GM18517 (cell line): Measurements from ENCODE around the gene APLF.
"Not testable (repeated sequence)": the region's sequence is repeated elsewhere in the genome, so short reads cannot be mapped to it uniquely, and the experiment has no call there.

Experiments used
- ATAC-seq: cut with Tn5 transposase; IDR thresholded peaks from one replicate; pipeline ENCODE4 v1.9.1; 2021; ENCODE audit warnings: mild to moderate bottlenecking, moderate library complexity; ENCODE audit not compliant: unreplicated experiment

Gene APLF

GRCh38 chr2:68570434-68570833 lies 103.0 kb downstream of the APLF start:
- ATAC-seq = not testable (repeated sequence)

- ATAC-seq = no peak
Observed at GRCh38 chr2:68574202-68574791, 106.9 kb downstream of the APLF start.

- ATAC-seq = no peak
Observed at GRCh38 chr2:68577183-68577582, 109.8 kb downstream of the APLF start.

GRCh38 chr2:68579689-68580088 lies 112.3 kb downstream of the APLF start:
- ATAC-seq = no peak

GRCh38 chr2:68588589-68588988 lies 121.2 kb downstream of the APLF start:
- ATAC-seq = no peak

GRCh38 chr2:68589963-68590362 lies 122.6 kb downstream of the APLF start:
- ATAC-seq = no peak

GRCh38 chr2:68590702-68591101 lies 123.3 kb downstream of the APLF start:
- no peak for ATAC-seq

GRCh38 chr2:68591225-68591624 lies 123.8 kb downstream of the APLF start:
- ATAC-seq = no peak

GRCh38 chr2:68594041-68594440 lies 126.7 kb downstream of the APLF start:
- no peak for ATAC-seq

- no peak for ATAC-seq
Observed at GRCh38 chr2:68594674-68595492, 127.5 kb downstream of the APLF start.

- ATAC-seq = not testable (repeated sequence)
Observed at GRCh38 chr2:68595493-68595785, 128.1 kb downstream of the APLF start.

GRCh38 chr2:68600495-68600894 lies 133.1 kb downstream of the APLF start:
- ATAC-seq = not testable (repeated sequence)

- ATAC-seq = no peak
Observed at GRCh38 chr2:68603059-68603458, 135.7 kb downstream of the APLF start.

- ATAC-seq = no peak
Observed at GRCh38 chr2:68604077-68604476, 136.7 kb downstream of the APLF start.

- ATAC-seq = no peak
Observed at GRCh38 chr2:68605939-68606338, 138.6 kb downstream of the APLF start.

- ATAC-seq = no peak
Observed at GRCh38 chr2:68606759-68607158, 139.4 kb downstream of the APLF start.

GRCh38 chr2:68607837-68608236 lies 140.5 kb downstream of the APLF start:
- ATAC-seq = no peak

- ATAC-seq = no peak
Observed at GRCh38 chr2:68612765-68613519, 145.6 kb downstream of the APLF start.

GRCh38 chr2:68620772-68621171 lies 153.4 kb downstream of the APLF start:
- no peak for ATAC-seq

- no peak for ATAC-seq
Observed at GRCh38 chr2:68623820-68624219, 156.4 kb downstream of the APLF start.

GRCh38 chr2:68627615-68628014 lies 160.2 kb downstream of the APLF start:
- no peak for ATAC-seq
